Uterus (tissue), 4 donors: ENCODE measurements around the gene MBLAC2. TPM values are rescaled to one million over a fixed set of nuclear protein-coding genes. Genes with fewer than 3 reads are reported as not detected.
A peak's percentile ranks its signal among the peaks of the same experiment; 100 is the strongest.

Experiments
- DNase-seq, 2 donors: peaks; one replicate each; pipeline ENCODE4 v3.0.0-alpha.2; 2019 to 2020
- H3K27ac ChIP-seq, 2 donors: fragments of 200-600 bp; sonication (generic); 1 replicate in 1 of 2; 2 replicates in 1 of 2; pipeline ENCODE4 v1.5.1; 2016 to 2018
- H3K27me3 ChIP-seq, 2 donors: fragments of 200-600 bp; sonication (generic); one replicate each; pipeline ENCODE4 v1.5.1; 2018 to 2019; ENCODE audit warnings: control low read depth in 1 of 2
- H3K36me3 ChIP-seq, 2 donors: fragments of 200-600 bp; sonication (generic); one replicate each; pipeline ENCODE4 v1.5.1; 2019; ENCODE audit warnings: control low read depth in 1 of 2
- H3K4me1 ChIP-seq, 2 donors: fragments of 200-600 bp; sonication (generic); one replicate each; pipeline ENCODE4 v1.5.1; 2018 to 2019; ENCODE audit warnings: control low read depth in 1 of 2
- H3K4me3 ChIP-seq, 2 donors: fragments of 200-600 bp; sonication (generic); 1 replicate in 1 of 2; 2 replicates in 1 of 2; pipeline ENCODE4 v1.5.1; 2018 to 2019; ENCODE audit warnings: mild to moderate bottlenecking in 1 of 2
- H3K9me3 ChIP-seq, 2 donors: fragments of 200-600 bp; sonication (generic); one replicate each; pipeline ENCODE4 v1.5.1; 2019; ENCODE audit warnings: control low read depth in 1 of 2
- CTCF ChIP-seq, 4 experiments: fragments of 200-600 bp in 2 of 4; fragments of 450-650 bp in 2 of 4; sonication (generic) in 2 of 4; IDR thresholded peaks; one replicate each; pipeline ENCODE4 v1.5.1; 2016 to 2019; ENCODE audit warnings: antibody characterized with exemption in 4 of 4, mild to moderate bottlenecking in 2 of 4, moderate library complexity in 1 of 4
- POLR2A ChIP-seq, 2 donors: fragments of 450-650 bp; IDR thresholded peaks; one replicate each; pipeline ENCODE4 v1.6.1; 2016; ENCODE audit warnings: antibody characterized with exemption in 2 of 2, mild to moderate bottlenecking in 1 of 2, moderate library complexity in 1 of 2
- intact Hi-C: fragments of 100-400 bp; cut with DNase I; formaldehyde crosslinking; loops from one replicate; pipeline ENCODE4 v1.15.1; 2023; ENCODE audit warnings: low total_unique reads
- total RNA-seq, 4 donors: library from RNA; depleted of rRNA in 3 of 4; stranded (reverse); fragments of >200 nt in 3 of 4; gene quantifications; one replicate each; pipeline versions ENCODE4 v1.1.0 to v1.2.4, GENCODE V29; 2014 to 2023
- donor health status: DM: yes; HTN: yes; CAD: no.

Gene MBLAC2
- total RNA-seq, 4 donors from 2014 or later = 2.9 to 16.4 (median 10.7) TPM

- Histone ChIP-seq H3K4me1 (no peaks in the 10 kb centered on the region), H3K4me3 (no peak overlapping the region), H3K27ac (no peak overlapping the region), H3K9me3 (no peaks in the 10 kb centered on the region), H3K27me3 (no peaks in the 10 kb centered on the region), H3K36me3 (no peaks in the 10 kb centered on the region)
- no peak for DNase-seq
- intact Hi-C loops = no loop called here
- TF ChIP-seq POLR2A (IDR thresholded peaks at IDR 0.05) (no peak), CTCF (IDR thresholded peaks at IDR 0.05) (no peak)
Measured at GRCh38 chr5:90438100-90438499, 36.5 kb downstream of the MBLAC2 start.

- no peaks in the 10 kb centered on the region for H3K4me1 ChIP-seq
- no peak overlapping the region for H3K27ac ChIP-seq
Measured at GRCh38 chr5:90437663-90438062, 36.9 kb downstream of the MBLAC2 start.

GRCh38 chr5:90434116-90434714, 40.4 kb downstream of the MBLAC2 start:
- no peaks in the 10 kb centered on the region for H3K4me1 ChIP-seq
- H3K27me3 ChIP-seq = no peaks in the 10 kb centered on the region
- no peak overlapping the region for H3K27ac ChIP-seq
- no peaks in the 10 kb centered on the region for H3K36me3 ChIP-seq
- no peak overlapping the region for H3K4me3 ChIP-seq
- TF ChIP-seq CTCF (IDR thresholded peaks at IDR 0.05) = peak; percentile 36 to 49 (median 42)
- no peak for TF ChIP-seq POLR2A (IDR thresholded peaks at IDR 0.05)
- DNase-seq = peak; percentile 21 to 23
- intact Hi-C loops = no loop called here
- no peaks in the 10 kb centered on the region for H3K9me3 ChIP-seq

More at GRCh38 chr5:90437663-90438062, 36.9 kb downstream of the MBLAC2 start:
- no peak for DNase-seq
- H3K27me3 ChIP-seq = no peaks in the 10 kb centered on the region
- intact Hi-C loops = no loop called here
- TF ChIP-seq POLR2A (IDR thresholded peaks at IDR 0.05) (no peak), CTCF (IDR thresholded peaks at IDR 0.05) (no peak)
- H3K9me3 ChIP-seq = no peaks in the 10 kb centered on the region
- no peaks in the 10 kb centered on the region for H3K36me3 ChIP-seq
- H3K4me3 ChIP-seq = no peak overlapping the region

- TF ChIP-seq POLR2A (IDR thresholded peaks at IDR 0.05) (no peak), CTCF (IDR thresholded peaks at IDR 0.05) (no peak)
- Histone ChIP-seq H3K4me3 (no peak overlapping the region), H3K27ac (no peak overlapping the region), H3K4me1 (no peaks in the 10 kb centered on the region), H3K27me3 (no peaks in the 10 kb centered on the region), H3K9me3 (no peaks in the 10 kb centered on the region), H3K36me3 (no peaks in the 10 kb centered on the region)
- DNase-seq = no peak
- intact Hi-C loops = no loop called here
Measured at GRCh38 chr5:90424245-90424644, 50.3 kb downstream of the MBLAC2 start.

- Histone ChIP-seq H3K27ac (no peak overlapping the region), H3K36me3 (no peaks in the 10 kb centered on the region), H3K4me3 (no peak overlapping the region), H3K9me3 (no peaks in the 10 kb centered on the region), H3K27me3 (no peaks in the 10 kb centered on the region), H3K4me1 (no peaks in the 10 kb centered on the region)
- no peak for DNase-seq
- TF ChIP-seq CTCF (IDR thresholded peaks at IDR 0.05) (no peak), POLR2A (IDR thresholded peaks at IDR 0.05) (no peak)
- intact Hi-C loops = no loop called here
Measured at GRCh38 chr5:90421136-90421535, 53.4 kb downstream of the MBLAC2 start.
